T follicular helper cell (primary cell): ENCODE results near the gene KCTD2.

Source experiments
- DNase-seq: peaks from one replicate; pipeline ENCODE4 v3.0.0-alpha.2; 2020; ENCODE audit warnings: low read depth

KCTD2 gene

DNA sequence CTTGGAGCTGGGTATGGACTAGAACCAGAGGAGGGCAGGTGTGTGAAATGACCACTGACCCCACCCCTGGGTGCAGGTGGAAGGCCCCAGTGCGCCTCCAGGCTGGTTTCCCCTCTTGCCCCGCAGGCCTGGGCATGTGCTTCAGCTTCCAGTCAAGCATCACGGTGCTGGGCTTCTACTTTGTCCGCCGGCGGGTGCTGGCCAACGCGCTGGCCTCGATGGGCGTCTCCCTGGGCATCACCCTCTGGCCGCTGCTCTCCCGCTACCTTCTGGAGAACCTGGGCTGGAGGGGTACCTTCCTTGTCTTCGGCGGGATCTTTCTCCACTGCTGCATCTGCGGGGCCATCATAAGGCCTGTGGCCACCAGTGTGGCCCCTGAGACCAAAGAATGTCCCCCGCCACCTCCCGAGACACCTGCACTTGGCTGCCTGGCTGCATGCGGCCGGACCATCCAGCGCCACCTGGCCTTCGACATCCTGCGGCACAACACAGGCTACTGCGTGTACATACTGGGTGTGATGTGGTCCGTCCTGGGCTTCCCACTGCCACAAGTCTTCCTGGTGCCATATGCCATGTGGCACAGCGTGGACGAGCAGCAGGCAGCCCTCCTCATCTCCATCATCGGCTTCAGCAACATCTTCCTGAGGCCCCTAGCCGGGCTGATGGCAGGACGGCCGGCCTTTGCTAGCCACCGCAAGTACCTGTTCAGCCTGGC lies 53.0 kb downstream of the KCTD2 start:
- DNase-seq: no peak

DNA sequence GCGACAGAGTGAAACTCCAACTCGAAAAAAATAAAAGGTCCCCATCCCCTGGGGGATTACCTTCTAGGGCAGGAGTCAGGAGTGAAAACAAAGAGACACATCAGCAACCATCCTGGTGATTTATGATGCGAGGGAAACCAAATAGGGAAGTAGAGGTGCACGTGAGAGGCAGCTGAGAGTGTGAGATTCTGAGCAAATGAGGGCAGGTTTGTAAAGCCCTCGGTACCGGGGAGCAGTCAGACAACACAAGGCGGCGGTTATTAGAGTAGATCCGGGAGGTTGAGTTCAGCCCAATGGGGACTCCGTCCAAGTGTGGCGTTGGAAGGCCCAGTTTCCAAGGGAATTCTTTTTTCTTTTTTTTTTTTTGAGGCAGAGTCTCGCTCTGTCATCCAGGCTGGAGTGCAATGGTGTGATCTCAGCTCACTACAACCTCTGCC lies 55.4 kb downstream of the KCTD2 start:
- DNase-seq: no peak

DNA sequence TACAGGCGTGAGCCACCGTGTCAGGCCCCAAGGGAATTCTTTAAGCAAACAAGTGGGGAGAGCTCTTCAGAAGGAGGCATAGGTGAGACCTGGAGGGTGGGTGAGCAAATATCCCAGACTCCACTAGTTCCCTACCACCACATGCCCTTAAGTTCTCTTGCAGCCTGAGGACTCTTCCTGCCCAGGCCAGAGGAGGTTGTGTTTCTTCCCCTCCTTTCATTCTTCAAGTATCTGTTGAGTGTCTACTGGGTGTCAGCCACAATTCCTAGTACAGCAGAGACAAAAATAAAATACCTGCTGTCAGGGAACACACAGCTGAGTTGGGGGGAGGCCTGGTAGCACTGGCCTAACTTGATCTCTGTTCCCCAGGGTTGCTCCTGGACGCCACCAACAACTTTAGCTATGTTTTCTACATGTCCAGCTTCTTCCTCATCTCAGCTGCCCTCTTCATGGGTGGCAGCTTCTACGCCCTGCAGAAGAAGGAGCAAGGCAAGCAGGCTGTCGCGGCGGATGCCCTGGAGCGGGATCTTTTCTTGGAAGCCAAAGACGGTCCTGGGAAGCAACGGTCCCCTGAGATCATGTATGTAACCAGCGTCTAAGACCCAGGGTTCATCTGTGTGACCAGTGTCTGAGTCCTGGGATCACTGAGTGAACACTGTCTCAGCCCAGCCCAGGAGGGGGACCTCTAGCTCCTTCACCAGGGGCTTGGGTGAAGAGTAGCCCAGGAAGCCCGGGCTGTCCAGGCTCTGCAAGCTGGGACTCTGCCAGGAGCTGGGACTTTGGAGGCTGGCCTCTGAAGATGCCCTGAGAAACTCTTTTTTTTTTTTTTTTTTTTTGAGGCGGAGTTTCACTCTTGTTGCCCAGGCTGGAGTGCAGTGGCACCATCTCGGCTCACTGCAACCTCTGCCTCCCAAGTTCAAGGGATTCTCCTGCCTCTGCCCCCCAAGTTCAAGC lies 56.9 kb downstream of the KCTD2 start:
- DNase-seq: no peak

DNA sequence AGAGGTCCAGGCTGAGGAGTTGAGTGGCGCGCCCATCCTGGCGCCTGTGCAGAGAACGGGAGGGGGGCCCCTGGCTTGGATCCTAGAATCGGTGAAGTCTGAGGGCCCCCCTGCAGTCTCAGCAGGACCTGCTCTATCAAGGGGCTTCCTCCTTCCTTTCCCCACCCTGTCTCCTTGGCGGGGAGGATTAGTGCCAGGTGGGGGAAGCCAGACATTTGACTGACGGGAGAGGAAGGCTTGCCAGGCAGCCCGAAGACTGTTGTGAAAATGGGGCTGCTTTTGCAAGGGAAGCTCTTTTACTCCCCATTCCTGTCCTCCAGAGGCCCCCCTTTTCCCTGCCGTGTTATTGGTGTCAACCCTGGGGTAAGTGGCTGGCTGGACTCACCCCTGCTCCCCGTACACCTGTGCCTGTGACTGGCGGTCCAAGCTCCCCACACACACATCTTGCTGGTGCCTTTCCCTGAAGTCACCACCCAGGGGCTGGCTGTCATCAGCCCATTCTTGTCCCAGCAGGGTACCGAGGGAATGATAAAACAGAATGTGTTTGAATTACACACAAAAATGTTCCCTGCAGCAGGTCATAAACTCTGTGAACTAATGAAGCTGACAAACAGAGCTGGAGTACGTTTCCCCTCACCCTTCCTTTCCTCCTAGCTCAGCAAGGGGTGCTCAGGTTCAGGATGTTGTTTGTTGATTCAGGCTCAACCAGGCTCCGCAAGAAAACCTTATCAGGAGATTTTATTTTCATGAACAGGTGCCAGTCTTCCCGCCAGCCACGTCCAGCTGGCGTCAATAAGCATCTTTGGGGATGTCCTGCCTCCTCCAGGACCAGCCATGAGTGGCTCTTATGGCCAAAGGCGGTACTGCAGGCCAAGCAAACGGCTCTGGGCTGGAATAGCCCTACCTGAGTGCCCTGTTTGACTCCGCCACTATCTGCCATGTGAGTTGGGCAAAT lies 58.4 kb downstream of the KCTD2 start:
- no peak for DNase-seq

DNA sequence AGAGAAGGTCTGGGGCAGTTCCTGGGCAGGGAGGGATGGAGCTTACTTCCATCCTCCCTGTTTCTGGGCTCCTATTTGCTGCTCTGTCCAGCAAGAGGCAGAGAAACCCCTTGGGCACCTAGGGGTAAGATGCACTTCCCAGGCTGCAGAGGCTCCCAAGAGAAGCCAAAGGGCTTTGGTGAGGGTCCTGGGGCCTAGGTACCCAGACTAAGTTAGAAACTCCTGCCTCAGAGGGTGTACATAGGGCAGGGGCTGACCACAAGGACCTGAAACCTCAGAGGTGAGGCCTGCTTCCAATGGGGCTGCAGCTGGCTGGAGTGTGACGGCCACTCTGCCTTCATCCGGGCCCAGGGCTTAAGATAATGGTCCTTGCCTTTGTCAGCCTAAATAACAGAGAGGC lies 61.2 kb downstream of the KCTD2 start:
- DNase-seq: no peak

DNA sequence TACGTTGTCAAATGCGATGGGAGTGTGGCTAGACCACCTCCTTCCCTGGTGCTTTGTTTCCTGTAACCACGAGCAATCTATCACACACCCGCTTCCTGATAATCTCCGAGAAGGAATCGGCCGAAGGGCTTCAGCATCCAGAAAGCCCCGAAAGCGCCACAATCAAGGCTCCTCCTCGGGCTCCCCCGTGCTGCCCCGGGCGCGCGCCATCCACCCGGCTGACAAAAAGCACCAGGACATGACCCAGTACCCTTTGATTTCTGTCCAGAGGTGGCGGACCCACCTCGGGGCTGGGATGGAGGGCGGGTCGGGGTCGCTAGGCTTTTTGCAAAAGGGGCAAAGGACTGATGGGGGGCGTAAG lies 62.0 kb downstream of the KCTD2 start:
- DNase-seq: no peak

DNA sequence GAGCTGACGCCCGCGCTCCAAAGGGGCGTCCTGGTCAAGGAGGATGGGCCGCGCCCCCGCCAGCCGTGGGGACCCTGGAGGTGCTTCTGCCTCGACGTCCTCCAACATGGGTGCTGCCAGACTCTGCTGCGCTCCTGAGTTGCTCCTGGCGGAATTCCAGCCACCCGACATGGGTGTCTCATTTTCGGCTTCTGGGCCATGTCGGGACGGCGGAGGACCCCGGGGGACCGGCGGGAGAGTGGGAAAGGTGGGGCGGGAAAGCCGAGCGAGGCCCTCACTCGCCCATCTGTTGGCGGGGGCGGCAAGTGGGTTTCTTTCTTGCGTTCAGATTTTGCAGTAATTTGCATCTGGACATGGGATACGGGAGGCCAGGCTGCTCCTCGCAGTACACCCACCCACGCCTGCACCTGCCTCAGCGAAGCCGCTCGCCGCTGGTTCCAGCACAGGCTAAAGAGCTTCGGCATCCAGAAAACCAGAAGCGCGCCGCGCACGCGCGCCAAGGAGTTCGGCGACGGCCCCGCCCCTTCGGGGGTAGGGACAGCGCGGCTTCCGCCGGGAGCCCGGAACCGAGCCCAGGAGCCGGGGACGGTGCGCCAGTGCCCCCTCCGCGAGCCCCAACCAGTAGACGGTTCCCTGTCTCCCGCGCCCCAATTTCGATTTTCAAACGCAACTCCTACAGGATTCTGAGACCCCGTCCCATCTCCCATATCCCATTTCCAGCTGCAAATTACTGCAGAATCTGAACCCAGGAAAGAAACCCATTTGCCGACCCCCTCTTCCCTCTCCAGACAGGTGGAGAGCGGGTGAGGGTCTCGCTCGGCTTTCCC lies 62.6 kb downstream of the KCTD2 start, which contains the start of gene ARMC7:
Gene ARMC7, plus strand, starts transcription at position 563 of the 827 bp plus-strand sequence. CDS start 320 bp downstream, outside the sequence.
- peak; percentile 84 for DNase-seq

DNA sequence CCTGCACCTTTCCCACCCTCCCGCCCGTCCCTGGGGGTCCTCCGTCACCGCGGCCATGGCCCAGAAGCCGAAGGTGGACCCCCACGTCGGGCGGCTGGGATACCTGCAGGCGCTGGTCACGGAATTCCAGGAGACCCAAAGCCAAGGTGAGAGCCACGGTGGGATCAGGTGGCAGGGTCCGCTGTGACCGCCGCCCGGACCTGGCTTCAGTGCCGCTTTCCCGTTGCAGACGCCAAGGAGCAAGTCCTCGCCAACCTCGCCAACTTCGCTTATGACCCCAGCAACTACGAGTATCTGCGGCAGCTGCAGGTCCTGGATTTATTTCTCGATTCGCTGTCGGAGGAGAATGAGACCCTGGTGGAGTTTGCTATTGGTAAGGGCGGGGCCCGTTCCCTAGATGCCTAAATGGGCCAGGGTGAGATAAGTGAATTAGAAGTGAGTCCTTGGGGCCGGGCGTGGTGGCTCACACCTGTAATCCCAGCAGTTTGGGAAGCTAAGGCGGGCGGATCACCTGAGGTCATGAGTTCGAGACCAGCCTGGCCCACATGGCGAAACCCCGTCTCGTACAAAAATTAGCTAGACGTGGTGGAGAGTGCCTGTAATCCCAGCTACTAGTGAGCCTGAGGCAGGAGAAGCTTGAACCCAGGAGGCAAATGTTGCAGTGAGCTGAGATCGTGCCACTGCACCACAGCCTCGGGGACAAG lies 63.4 kb downstream of the KCTD2 start:
- DNase-seq: no peak

DNA sequence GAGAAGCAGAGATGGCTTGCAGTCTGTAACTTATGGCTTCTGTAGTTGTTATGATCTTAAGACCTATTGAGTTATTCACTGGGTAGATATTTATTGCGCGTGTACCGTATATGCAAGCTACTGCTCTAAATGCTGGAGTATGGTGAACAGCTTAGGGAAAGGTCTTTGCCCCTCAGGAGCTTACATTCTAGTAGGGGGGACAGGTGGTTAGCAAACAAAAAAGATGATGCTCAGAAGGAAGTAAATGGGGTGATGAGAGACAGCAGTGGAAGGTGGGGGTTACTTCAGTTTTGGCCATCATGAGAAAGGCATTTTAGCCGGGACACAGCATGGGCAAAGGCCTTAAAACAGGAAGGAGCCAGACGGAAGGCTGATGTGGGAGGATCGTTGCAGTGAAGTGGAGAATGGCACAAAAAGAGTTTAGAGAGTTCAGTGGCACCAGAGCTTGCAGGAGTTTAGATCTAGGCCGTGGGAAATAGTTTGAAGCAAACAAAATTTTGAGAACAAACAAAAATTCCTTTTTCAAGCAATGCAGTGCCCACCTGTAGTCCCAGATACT lies 64.8 kb downstream of the KCTD2 start:
- DNase-seq: no peak

DNA sequence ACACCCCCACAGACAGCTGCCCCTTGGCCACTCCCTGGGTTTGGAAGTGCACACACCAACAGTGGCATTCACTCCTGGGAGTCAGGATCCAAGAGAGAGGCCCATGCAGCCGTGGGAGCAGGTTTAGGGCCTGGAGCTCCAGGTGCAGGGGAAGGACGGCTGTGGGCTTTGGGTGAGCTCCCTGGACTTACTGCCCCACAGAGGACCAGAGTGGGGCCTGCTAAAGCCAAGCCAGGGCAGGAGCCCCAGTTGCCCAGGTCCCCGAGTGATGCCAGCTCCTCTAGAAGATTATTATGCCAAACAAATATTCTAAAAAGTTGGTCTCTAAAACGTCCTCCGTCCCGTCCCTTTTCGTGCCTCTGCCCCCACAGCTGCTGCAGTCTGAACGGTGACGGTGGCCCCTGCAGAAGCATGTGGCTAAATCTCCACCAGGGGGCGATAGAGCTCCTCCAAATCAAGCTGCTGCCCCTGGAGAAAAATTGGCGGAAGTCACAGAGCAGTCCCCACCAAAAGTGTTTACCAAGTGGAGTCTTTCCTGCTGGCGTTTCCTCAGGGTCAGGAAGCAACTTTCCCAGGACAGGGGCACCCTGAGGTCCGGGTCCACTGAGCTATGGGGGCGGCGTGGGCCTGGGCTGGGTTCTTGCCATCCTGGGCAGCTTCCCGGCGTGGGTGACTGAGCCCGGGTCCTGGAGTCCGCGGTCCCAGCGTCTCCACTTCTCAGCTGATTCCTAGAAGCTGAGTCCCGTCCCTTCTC lies 67.0 kb downstream of the KCTD2 start:
- DNase-seq: peak; percentile 84

DNA sequence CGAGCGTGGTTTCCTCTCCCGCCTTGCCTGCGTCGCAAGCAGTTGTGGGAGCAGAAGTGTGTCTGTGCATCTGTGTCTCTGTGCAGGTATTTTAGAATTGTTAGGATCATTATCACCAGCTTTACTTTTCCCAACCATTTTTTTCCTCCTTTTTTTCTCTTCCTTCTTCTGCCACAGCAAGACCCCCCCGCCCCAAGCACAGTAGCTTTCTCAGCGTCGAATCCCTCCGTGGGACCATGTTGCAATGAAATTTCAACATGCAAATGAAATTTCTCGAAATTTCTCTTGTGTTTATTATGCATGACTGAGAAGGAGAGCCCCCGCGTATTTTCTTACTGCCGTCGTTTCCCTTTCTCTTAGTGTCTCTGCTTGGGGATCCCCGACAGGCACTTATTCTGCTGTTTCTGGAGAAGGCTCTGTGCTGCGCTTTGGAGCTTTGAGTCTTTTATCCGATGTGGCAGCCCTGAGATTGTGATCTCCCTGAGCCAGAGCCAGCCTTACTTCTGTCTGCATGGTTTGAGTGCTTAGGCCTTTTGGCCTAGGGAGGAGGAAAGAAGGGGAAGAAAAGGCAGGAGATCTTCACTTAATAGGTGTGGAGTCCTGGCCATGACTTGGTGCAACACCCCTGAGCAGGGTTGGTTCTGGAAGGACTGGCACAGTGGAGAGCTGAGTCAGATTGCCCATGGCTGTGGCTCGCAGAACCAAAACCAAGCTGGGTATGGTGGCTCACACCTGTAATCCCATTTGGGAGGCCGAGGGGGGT lies 67.7 kb downstream of the KCTD2 start:
- no peak for DNase-seq
